ENCODE measurements around the gene CSRNP2. TPM values are rescaled to one million over a fixed set of nuclear protein-coding genes. Genes with fewer than 3 reads are reported as not detected.
A peak's percentile ranks its signal among the peaks of the same experiment; 100 is the strongest.

CSRNP2 gene
- total and polyA plus RNA-seq, 2 of the 4 experiments (the other 2 are of a cell fraction), result 14.0 to 21.7 TPM

DNA sequence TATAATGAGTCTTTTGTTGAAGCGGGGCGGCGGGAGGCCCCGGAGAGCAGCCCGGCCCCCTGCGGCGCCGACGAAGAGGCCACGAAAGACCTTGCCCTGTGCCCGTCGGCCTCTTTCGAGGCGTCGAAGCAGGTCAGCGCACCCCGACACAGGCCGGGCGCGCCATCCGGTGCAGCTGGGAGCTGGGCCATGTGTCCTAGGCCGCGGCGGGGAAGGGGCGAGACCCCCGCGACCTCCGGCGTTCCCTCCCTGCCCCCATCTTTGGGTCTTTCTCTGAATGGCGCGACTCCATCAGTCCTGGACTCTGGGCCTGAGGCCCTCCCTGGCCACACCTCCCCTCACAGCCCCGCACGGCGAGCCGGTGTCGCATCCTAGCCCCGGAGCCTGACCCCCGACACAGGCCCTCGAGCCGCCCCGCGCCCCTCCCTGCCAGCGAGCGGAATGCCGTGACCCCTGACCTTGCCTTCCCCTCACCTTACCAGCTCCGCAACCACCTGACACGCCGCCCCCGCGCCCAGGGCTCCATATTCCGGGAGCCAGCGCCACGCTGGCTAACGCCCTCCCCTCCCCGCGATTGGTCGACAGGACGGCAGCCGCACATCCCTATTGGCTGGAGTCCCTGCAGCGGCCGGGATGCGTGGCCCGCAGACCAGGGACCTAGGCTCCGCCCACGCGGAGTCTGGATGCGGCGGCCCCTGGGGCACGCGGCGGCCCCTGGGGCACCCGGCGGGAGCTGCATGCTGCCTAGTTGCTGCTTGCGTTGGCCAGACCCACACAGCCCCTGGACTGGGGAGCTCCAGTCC, 57.4 kb downstream of the CSRNP2 start, which contains the start of gene SLC11A2:
TSS of gene SLC11A2 (minus strand) at position 549 of the 803 bp plus-strand sequence. CDS start 15,656 bp downstream, outside the sequence.
- peak within 1 kb of the TSS; percentile 79 to 99 for H4K8ac ChIP-seq (ENCODE audit: low read depth in 2 of 2, low read length in 2 of 2)
- peak within 1 kb of the TSS; percentile 86 for H3K9ac ChIP-seq (ENCODE audit: low read depth, low read length)
- 0% methylated on average over 49 of the region's 74 CpGs; no CpG with 5 or more reads in 1 of the 2 experiments for WGBS, 2 experiments (ENCODE audit: extremely low coverage in 2 of 2, insufficient read length in 1 of 2)
- H4K5ac ChIP-seq (ENCODE audit: low read depth, low read length), result peak within 1 kb of the TSS; percentile 95
- H3K4me3 ChIP-seq (ENCODE audit: insufficient read depth, low read depth, low read length), result peak within 1 kb of the TSS; percentile 76
- peak within 1 kb of the TSS; percentile 68 for H2AK5ac ChIP-seq (ENCODE audit: low read depth, low read length)
- peak within 1 kb of the TSS; percentile 100 for H3K4me2 ChIP-seq (ENCODE audit: low read depth, low read length)
- peak within 1 kb of the TSS; percentile 95 for H3K27ac ChIP-seq (ENCODE audit: insufficient read depth, low read length)
- peaks cover 6% of the 10 kb centered on the region for H3K4me1 ChIP-seq (ENCODE audit: control insufficient read depth, insufficient read depth, low read length)
- dilution Hi-C loops (cut with HindIII; ENCODE audit: low sequenced_read_pairs, unreplicated experiment) (no loop called here), in situ Hi-C loops (cut with MboI; ENCODE audit: low sequenced_read_pairs) (no loop called here), intact Hi-C loops (cut with micrococcal nuclease) (loop anchor here (10.0 kb wide), 1 partner anchor 261 kb away; the partner anchor contains the start of gene ATF1)
- H2AK9ac ChIP-seq (replicated peaks; ENCODE audit: low read depth, low read length, poor library complexity), result peak within 1 kb of the TSS; percentile 85
- BruUV-seq (replicated peaks), result no TSS peak
- H3K4ac ChIP-seq (ENCODE audit: low read depth, low read length), result peak within 1 kb of the TSS; percentile 95
- peaks cover 18 to 39% of the 10 kb centered on the region in 2 experiments for H3K79me1 ChIP-seq (ENCODE audit: low read depth in 1 of 2, low read length in 2 of 2)
- peak within 1 kb of the TSS; percentile 86 for H2BK5ac ChIP-seq (ENCODE audit: low read depth, low read length, poor library complexity, severe bottlenecking)
- CTCF ChIA-PET, result interaction anchor here (0.6 to 1.5 kb wide), 2 partner anchors 17 to 265 kb away, joined by 3 to 4 read pairs; no protein-coding TSS in a partner anchor
- H3K9me1 ChIP-seq (ENCODE audit: insufficient read depth, low read length), result 0 out of 2 replicates have a peak, but pooled peaks cover 2% of the 10 kb centered on the region
- H3K56ac ChIP-seq (ENCODE audit: extremely low read depth, insufficient read depth, low read length), result peak within 1 kb of the TSS; percentile 46
- peak within 1 kb of the TSS; percentile 92 for H3K18ac ChIP-seq (ENCODE audit: low read depth, low read length)
- peak within 1 kb of the TSS; percentile 84 for H2BK120ac ChIP-seq (ENCODE audit: low read depth, low read length)
- H4K91ac ChIP-seq (ENCODE audit: insufficient read depth, low read depth, low read length), result peak within 1 kb of the TSS; percentile 72
- peak within 1 kb of the TSS; percentile 66; the same call in 1 of the 3 replicates for H2BK15ac ChIP-seq (ENCODE audit: low read depth, low read length)
- H3K36me3 ChIP-seq (ENCODE audit: control insufficient read depth, insufficient read depth, low read length), result no peaks in the 10 kb centered on the region
- POLR2A ChIA-PET (ENCODE audit: unreplicated experiment), result interaction anchor here (0.6 kb wide), 2 partner anchors 445 to 1449 kb away, joined by 4 to 5 read pairs; no protein-coding TSS in a partner anchor
- no peaks in the 10 kb centered on the region for H3K9me3 ChIP-seq (ENCODE audit: control insufficient read depth, insufficient read depth, low read length)
- peaks cover 7% of the 10 kb centered on the region; the same call in 1 of the 2 replicates for H4K20me1 ChIP-seq (ENCODE audit: insufficient read depth, low read length)
- H3K23ac ChIP-seq (ENCODE audit: low read depth, low read length), result peak within 1 kb of the TSS; percentile 85
- peak; percentile 93 for ATAC-seq (ENCODE audit: low read depth)
- TF ChIP-seq POLR2A (IDR thresholded peaks at IDR 0.05; ENCODE audit: low read depth, low read length) (0 out of 2 replicates have a peak, but pooled peaks have one; percentile 46), CHD1 (IDR thresholded peaks at IDR 0.05; ENCODE audit: low read depth, low read length) (no peak; the same call in 1 of the 2 replicates), RAD21 (IDR thresholded peaks at IDR 0.05; ENCODE audit: low read length) (0 out of 2 replicates have a peak, but pooled peaks have one; percentile 1), MAZ (IDR thresholded peaks at IDR 0.05; ENCODE audit: borderline replicate concordance, low read depth, low read length) (peak; percentile 44; the same call in 1 of the 2 replicates), BHLHE40 (IDR thresholded peaks at IDR 0.05; ENCODE audit: low read depth, low read length) (peak; percentile 55), MXI1 (IDR thresholded peaks at IDR 0.05; ENCODE audit: borderline replicate concordance, low read depth, low read length) (peak; percentile 82; the same call in 1 of the 2 replicates), FOS (IDR thresholded peaks at IDR 0.05; ENCODE audit: low read depth, low read length) (peak; percentile 39; the same call in 1 of the 2 replicates), RFX5 (IDR thresholded peaks at IDR 0.05; ENCODE audit: low read depth, low read length) (no peak)
- TF ChIP-seq, protein P1, sequence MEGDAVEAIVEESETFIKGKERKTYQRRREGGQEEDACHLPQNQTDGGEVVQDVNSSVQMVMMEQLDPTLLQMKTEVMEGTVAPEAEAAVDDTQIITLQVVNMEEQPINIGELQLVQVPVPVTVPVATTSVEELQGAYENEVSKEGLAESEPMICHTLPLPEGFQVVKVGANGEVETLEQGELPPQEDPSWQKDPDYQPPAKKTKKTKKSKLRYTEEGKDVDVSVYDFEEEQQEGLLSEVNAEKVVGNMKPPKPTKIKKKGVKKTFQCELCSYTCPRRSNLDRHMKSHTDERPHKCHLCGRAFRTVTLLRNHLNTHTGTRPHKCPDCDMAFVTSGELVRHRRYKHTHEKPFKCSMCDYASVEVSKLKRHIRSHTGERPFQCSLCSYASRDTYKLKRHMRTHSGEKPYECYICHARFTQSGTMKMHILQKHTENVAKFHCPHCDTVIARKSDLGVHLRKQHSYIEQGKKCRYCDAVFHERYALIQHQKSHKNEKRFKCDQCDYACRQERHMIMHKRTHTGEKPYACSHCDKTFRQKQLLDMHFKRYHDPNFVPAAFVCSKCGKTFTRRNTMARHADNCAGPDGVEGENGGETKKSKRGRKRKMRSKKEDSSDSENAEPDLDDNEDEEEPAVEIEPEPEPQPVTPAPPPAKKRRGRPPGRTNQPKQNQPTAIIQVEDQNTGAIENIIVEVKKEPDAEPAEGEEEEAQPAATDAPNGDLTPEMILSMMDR (conservative IDR thresholded peaks at IDR 0.05; ENCODE audit: low read depth, low read length), result 0 out of 2 replicates have a peak, but pooled peaks have one; percentile 6
- TF ChIP-seq, protein P2, sequence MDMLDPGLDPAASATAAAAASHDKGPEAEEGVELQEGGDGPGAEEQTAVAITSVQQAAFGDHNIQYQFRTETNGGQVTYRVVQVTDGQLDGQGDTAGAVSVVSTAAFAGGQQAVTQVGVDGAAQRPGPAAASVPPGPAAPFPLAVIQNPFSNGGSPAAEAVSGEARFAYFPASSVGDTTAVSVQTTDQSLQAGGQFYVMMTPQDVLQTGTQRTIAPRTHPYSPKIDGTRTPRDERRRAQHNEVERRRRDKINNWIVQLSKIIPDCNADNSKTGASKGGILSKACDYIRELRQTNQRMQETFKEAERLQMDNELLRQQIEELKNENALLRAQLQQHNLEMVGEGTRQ (IDR thresholded peaks at IDR 0.05; ENCODE audit: low read depth, low read length), result peak; percentile 58
- H2BK20ac ChIP-seq (ENCODE audit: low read depth, low read length), result peak within 1 kb of the TSS; percentile 75
- DNase-seq, result peak; percentile 90
- H3K14ac ChIP-seq (replicated peaks; ENCODE audit: low read depth, low read length), result peak within 1 kb of the TSS; percentile 88
- no peaks in the 10 kb centered on the region for H3K27me3 ChIP-seq (ENCODE audit: control insufficient read depth, insufficient read depth, low read length)
- H2AFZ ChIP-seq (replicated peaks; ENCODE audit: low read length, poor library complexity), result peak within 1 kb of the TSS; percentile 99
